HG03060 (cell line): ENCODE data around the gene IRS2.
"Not testable (repeated sequence)": the region's sequence is repeated elsewhere in the genome, so short reads cannot be mapped to it uniquely, and the experiment has no call there.

Experiments
- ATAC-seq: cut with Tn5 transposase; IDR thresholded peaks from one replicate; pipeline ENCODE4 v1.9.1; 2021; ENCODE audit warnings: low read depth, moderate number of reproducible peaks; ENCODE audit not compliant: unreplicated experiment

Gene IRS2

GRCh38 chr13:109786457-109787134 lies at the start of gene IRS2:
Gene IRS2, minus strand, starts transcription at chr13:109786583. Its CDS starts 530 bp downstream, at chr13:109786053.
- peak; percentile 97 for ATAC-seq

- ATAC-seq = no peak
Measured at GRCh38 chr13:109834973-109835720, 48.8 kb upstream of the IRS2 start.

- ATAC-seq = no peak
Measured at GRCh38 chr13:109833940-109834339, 47.6 kb upstream of the IRS2 start.

- ATAC-seq = no peak
Measured at GRCh38 chr13:109833071-109833470, 46.7 kb upstream of the IRS2 start.

- not testable (repeated sequence) for ATAC-seq
Measured at GRCh38 chr13:109828591-109829316, 42.4 kb upstream of the IRS2 start.

GRCh38 chr13:109823201-109823600 lies 36.8 kb upstream of the IRS2 start:
- not testable (repeated sequence) for ATAC-seq

- ATAC-seq = no peak
Measured at GRCh38 chr13:109821103-109821502, 34.7 kb upstream of the IRS2 start.

GRCh38 chr13:109819874-109820273 lies 33.5 kb upstream of the IRS2 start:
- ATAC-seq = no peak

GRCh38 chr13:109818886-109819285 lies 32.5 kb upstream of the IRS2 start:
- no peak for ATAC-seq

- ATAC-seq = no peak
Measured at GRCh38 chr13:109817591-109818535, 31.5 kb upstream of the IRS2 start.

GRCh38 chr13:109816808-109817203 lies 30.4 kb upstream of the IRS2 start:
- ATAC-seq = no peak

GRCh38 chr13:109816112-109816807 lies 29.9 kb upstream of the IRS2 start:
- no peak for ATAC-seq

- no peak for ATAC-seq
Measured at GRCh38 chr13:109815651-109816050, 29.3 kb upstream of the IRS2 start.

GRCh38 chr13:109813663-109814062 lies 27.3 kb upstream of the IRS2 start:
- ATAC-seq = no peak

GRCh38 chr13:109812382-109812781 lies 26.0 kb upstream of the IRS2 start:
- no peak for ATAC-seq

GRCh38 chr13:109810761-109811510 lies 24.6 kb upstream of the IRS2 start:
- no peak for ATAC-seq

GRCh38 chr13:109809216-109809932 lies 23.0 kb upstream of the IRS2 start:
- ATAC-seq = no peak

GRCh38 chr13:109807345-109807744 lies 21.0 kb upstream of the IRS2 start:
- ATAC-seq = no peak
